Heart left ventricle (tissue), 16 donors: ENCODE data around the gene DCLK1. TPM values are rescaled to one million over a fixed set of nuclear protein-coding genes. Genes with fewer than 3 reads are reported as not detected.
A peak's percentile ranks its signal among the peaks of the same experiment; 100 is the strongest.

Experiments
- ATAC-seq, 4 donors: fragments of 200-7000 bp; cut with Tn5 transposase; one replicate each; pipeline ENCODE4 v1.9.1; 2020 to 2022; ENCODE audit warnings: moderate library complexity in 4 of 4, mild to moderate bottlenecking in 3 of 4, moderate number of reproducible peaks in 1 of 4
- DNase-seq, 5 donors: peaks; one replicate each; pipeline ENCODE4 v3.0.0-alpha.2; 2020
- H3K27ac ChIP-seq, 12 donors: fragments of 200-600 bp; sonication (generic) in 4 of 12; one replicate each; pipeline versions ENCODE4 v1.5.0 to v1.8.0; 2016 to 2022; ENCODE audit warnings: mild to moderate bottlenecking in 2 of 12
- H3K27me3 ChIP-seq, 9 donors: fragments of 200-600 bp; sonication (generic) in 2 of 9; one replicate each; pipeline versions ENCODE4 v1.5.1 to v1.8.0; 2016 to 2022; ENCODE audit warnings: mild to moderate bottlenecking in 3 of 9
- H3K36me3 ChIP-seq, 9 donors: fragments of 200-600 bp; sonication (generic) in 2 of 9; one replicate each; pipeline versions ENCODE4 v1.5.0 to v1.8.0; 2018 to 2022; ENCODE audit warnings: mild to moderate bottlenecking in 2 of 9
- H3K4me1 ChIP-seq, 12 donors: fragments of 200-600 bp; sonication (generic) in 4 of 12; one replicate each; pipeline versions ENCODE4 v1.5.0 to v1.8.0; 2016 to 2022; ENCODE audit warnings: mild to moderate bottlenecking in 3 of 12
- H3K4me3 ChIP-seq, 12 donors: fragments of 200-600 bp; sonication (generic) in 4 of 12; one replicate each; pipeline versions ENCODE4 v1.5.0 to v1.8.0; 2017 to 2022; ENCODE audit warnings: mild to moderate bottlenecking in 9 of 12, moderate library complexity in 4 of 12
- H3K9me3 ChIP-seq, 12 donors: fragments of 200-600 bp; sonication (generic) in 4 of 12; one replicate each; pipeline versions ENCODE4 v1.5.0 to v1.8.0; 2016 to 2022; ENCODE audit warnings: mild to moderate bottlenecking in 1 of 12
- POLR2A ChIP-seq, 2 donors: fragments of 450-650 bp; IDR thresholded peaks; one replicate each; pipeline ENCODE4 v1.6.1; 2017; ENCODE audit warnings: antibody characterized with exemption in 2 of 2, mild to moderate bottlenecking in 2 of 2, moderate library complexity in 2 of 2
- WGBS, 4 donors: extraction: QIAGEN DNeasy Blood & Tissue Kit in 2 of 4; methylation state at CpG; one replicate each; pipeline versions ENCODE4 v1.1.5 to v1.1.7; 2013 to 2018; 5-methylcytosine and 5-hydroxymethylcytosine counted together
- intact Hi-C, 10 donors: fragments of 100-400 bp; cut with DNase I; formaldehyde crosslinking; loops; one replicate each; pipeline versions ENCODE4 v1.11.1 to v1.14.2; 2022
- polyA plus RNA-seq, 2 donors: library from polyadenylated mRNA; stranded (reverse); fragments of 200-250 nt; gene quantifications; one replicate each; pipeline ENCODE4 v1.2.3, GENCODE V29; 2013
- total RNA-seq, 9 donors: library from RNA; depleted of rRNA in 2 of 9; stranded (reverse); fragments of >200 nt in 2 of 9; fragmentation: NEBNext Ultra II Directional in 3 of 9; extraction: Animal tissue kit (Norgen Biotek cat#: 25700) in 3 of 9; gene quantifications; one replicate each; pipeline versions ENCODE4 v1.1.0 to v1.2.4, GENCODE V29; 2016 to 2023
- TF ChIP-seq, protein P1 (sequence below), 12 donors: fragments of 200-600 bp; sonication (generic) in 4 of 12; IDR thresholded peaks; one replicate each; pipeline versions ENCODE4 v1.5.0 to v1.8.0; 2018 to 2022; ENCODE audit warnings: antibody characterized with exemption in 12 of 12, mild to moderate bottlenecking in 5 of 12
- donor health status: ischemic (EF 13 %, LVEDD 7.1; RV severe dilation, severe dysfunction).
- donor health status: healthy with polysubstance abuse.
- donor health status: DM: no; HTN: yes; CAD: no.
- donor health status: DM: no; HTN: no; CAD: no.
- donor health status: ischemic (EF 25% LVEDD 6.9; RV normal size, moderate dysfunction).
- donor health status: ischemic (EF 25% LVEDD 5.7; RV mildly dilated, moderate dysfunction).
- donor health status: healthy.
- donor health status: DM: yes; HTN: yes; CAD: no.
- donor health status: ischemic (EF 35%, LVEDD 5.7; RV mildly dilated, moderate dysfunction).
- donor health status: nonischemic (EF 11% LVEDD 7.7; RV severe dilation, severe dysfunction).
- donor health status: DM: yes; HTN: yes; CAD: no.
- donor health status: PGD.
- donor health status: ischemic (EF 29% LVEDD 5.4; RV normal size, mild dysfunction).
- donor health status: nonischemic (EF 23%, LVEDD 6.1; RV moderate dilation, normal function).

The DCLK1 gene
- total and polyA plus RNA-seq, 11 donors = 3.4 to 15.9 (median 11.2) TPM

DNA sequence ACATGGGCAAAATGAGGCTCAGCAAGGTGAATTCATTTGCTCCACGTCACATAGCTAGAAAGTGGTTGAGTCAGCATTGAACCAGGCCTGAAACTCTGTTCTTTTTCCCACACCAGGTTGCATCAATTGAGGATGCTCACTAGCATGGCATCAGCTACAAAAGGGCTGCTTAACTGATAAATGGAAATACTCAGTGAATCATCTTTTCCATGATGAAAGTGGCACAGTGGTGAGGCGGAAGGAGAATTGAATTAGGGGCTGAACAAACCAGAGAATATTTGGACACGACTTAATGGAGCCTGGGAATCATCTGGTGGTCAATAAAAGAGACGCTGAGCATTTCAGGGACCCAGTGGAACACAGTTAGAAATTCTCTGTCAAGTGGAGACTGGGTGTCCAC lies 334.6 kb downstream of the DCLK1 start:
- 84 to 91% (median 88%) methylated on average over 4 of the region's 4 CpGs for WGBS, 4 donors
- Histone ChIP-seq H3K4me1 (peaks cover 0 to 4% (median 0%) of the 10 kb centered on the region in 12 donors), H3K27ac (peak overlapping the region in 1 of 12 donors; percentile 8), H3K4me3 (no peak overlapping the region), H3K27me3 (no peaks in the 10 kb centered on the region), H3K9me3 (no peaks in the 10 kb centered on the region), H3K36me3 (no peaks in the 10 kb centered on the region)
- TF ChIP-seq POLR2A (IDR thresholded peaks at IDR 0.05) = no peak
- TF ChIP-seq, protein P1, sequence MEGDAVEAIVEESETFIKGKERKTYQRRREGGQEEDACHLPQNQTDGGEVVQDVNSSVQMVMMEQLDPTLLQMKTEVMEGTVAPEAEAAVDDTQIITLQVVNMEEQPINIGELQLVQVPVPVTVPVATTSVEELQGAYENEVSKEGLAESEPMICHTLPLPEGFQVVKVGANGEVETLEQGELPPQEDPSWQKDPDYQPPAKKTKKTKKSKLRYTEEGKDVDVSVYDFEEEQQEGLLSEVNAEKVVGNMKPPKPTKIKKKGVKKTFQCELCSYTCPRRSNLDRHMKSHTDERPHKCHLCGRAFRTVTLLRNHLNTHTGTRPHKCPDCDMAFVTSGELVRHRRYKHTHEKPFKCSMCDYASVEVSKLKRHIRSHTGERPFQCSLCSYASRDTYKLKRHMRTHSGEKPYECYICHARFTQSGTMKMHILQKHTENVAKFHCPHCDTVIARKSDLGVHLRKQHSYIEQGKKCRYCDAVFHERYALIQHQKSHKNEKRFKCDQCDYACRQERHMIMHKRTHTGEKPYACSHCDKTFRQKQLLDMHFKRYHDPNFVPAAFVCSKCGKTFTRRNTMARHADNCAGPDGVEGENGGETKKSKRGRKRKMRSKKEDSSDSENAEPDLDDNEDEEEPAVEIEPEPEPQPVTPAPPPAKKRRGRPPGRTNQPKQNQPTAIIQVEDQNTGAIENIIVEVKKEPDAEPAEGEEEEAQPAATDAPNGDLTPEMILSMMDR (IDR thresholded peaks at IDR 0.05) = no peak
- ATAC-seq (no peak), DNase-seq (no peak)
- intact Hi-C loops = loop anchor here in 1 of 10 donors (10.0 kb wide), 1 partner anchor 158 kb away; no protein-coding TSS in a partner anchor

DNA sequence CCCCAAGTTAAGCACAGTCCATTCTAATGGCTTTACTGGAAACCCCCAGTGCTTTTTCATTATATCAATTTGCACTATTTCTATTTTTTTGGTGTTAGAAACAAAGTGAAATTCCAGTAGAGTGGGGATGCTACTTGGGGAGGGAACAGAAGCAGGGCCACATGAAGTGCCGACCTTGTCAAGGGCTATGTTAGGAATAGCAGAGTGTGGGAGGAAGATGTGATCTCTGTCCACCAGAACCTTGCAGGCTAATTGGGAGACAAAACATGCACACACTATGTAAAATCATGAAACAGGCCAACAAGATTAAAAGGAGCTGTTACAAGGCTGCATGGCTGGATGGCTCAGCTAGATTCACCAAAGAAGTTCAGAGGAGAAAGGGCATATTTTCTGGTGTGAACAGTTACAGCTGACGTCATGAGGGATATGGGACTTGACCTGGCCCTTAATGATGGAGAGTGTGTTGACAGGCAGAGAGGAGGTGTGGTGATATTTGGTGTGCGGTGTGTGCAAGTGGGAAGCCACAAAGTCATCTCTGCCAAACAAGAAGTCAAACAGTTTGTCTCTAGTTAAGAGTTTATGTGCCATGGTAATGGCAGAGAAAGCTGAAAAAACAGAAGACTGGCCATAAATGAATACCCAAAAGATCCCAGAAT lies 336.3 kb downstream of the DCLK1 start:
- Histone ChIP-seq H3K4me3 (no peak overlapping the region), H3K9me3 (no peaks in the 10 kb centered on the region), H3K36me3 (no peaks in the 10 kb centered on the region), H3K27me3 (no peaks in the 10 kb centered on the region), H3K27ac (no peak overlapping the region), H3K4me1 (peaks cover 0 to 4% (median 0%) of the 10 kb centered on the region in 12 donors)
- 41 to 54% (median 48%) methylated on average over 3 of the region's 3 CpGs for WGBS, 4 donors
- intact Hi-C loops = loop anchor here in 4 of 10 donors (5.0 to 10.0 kb wide), 3 partner anchors 73 to 163 kb away; no protein-coding TSS in a partner anchor
- DNase-seq (no peak), ATAC-seq (peak; percentile 17 to 86 (median 65))
- TF ChIP-seq POLR2A (IDR thresholded peaks at IDR 0.05) = no peak
- TF ChIP-seq, protein P1 (IDR thresholded peaks at IDR 0.05) = no peak

DNA sequence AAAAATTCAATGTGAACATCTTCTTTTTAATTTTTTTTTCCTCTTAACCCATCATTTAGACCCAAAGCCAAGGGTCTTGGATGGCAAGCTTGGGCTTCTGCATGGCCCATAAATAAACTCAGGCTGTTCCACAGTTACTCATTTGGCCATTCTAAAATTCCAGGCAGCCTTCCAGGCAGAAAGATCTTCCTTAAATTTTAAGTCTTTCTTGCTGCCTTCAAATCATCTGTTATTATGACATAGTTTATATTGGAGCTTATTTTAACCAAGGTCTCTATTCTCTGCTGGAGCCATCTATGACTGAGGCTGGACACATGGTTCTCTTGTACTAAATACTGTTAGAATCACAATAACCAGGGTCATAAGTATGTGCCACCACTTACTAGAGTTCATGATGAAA lies 337.4 kb downstream of the DCLK1 start:
- ATAC-seq (peak in 1 of 4 donors; percentile 19), DNase-seq (no peak)
- Histone ChIP-seq H3K27me3 (no peaks in the 10 kb centered on the region), H3K27ac (peak overlapping the region in 2 of 12 donors; percentile 13 to 45), H3K36me3 (no peaks in the 10 kb centered on the region), H3K4me1 (peaks cover 0 to 4% (median 0%) of the 10 kb centered on the region in 12 donors), H3K9me3 (no peaks in the 10 kb centered on the region), H3K4me3 (no peak overlapping the region)
- TF ChIP-seq, protein P1 (IDR thresholded peaks at IDR 0.05) = no peak
- TF ChIP-seq POLR2A (IDR thresholded peaks at IDR 0.05) = no peak
- intact Hi-C loops = loop anchor here in 4 of 10 donors (5.0 to 10.0 kb wide), 3 partner anchors 72 to 162 kb away; no protein-coding TSS in a partner anchor

DNA sequence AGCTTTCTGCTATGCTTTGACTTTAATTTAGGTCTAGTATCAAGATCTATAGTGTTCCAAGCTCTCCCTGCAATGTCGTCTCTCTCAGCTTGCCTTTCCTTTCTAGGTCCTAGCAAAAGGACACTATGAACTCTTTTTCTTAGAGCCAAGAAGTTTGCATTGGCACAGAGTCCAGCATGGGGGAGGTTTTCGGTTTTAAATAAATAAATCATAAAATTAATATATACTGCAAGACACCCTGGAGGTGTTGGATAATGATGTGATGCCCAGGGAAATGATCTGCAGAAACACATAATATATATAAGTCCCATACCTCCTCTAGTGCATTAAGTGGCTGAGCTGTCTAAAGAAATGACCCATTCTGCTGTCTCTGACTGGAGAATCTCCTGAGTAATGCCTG lies 338.3 kb downstream of the DCLK1 start:
- no peaks in the 10 kb centered on the region for H3K9me3 ChIP-seq
- DNase-seq (no peak), ATAC-seq (no peak)
- intact Hi-C loops = loop anchor here in 4 of 10 donors (5.0 to 10.0 kb wide), 3 partner anchors 71 to 162 kb away; no protein-coding TSS in a partner anchor
- H3K27ac ChIP-seq = peak overlapping the region in 2 of 12 donors; percentile 11 to 45
- WGBS, 4 donors = 61 to 83% (median 65%) methylated on average over 2 of the region's 2 CpGs
- no peaks in the 10 kb centered on the region for H3K36me3 ChIP-seq
- H3K27me3 ChIP-seq = no peaks in the 10 kb centered on the region
- H3K4me1 ChIP-seq = peaks cover 0 to 4% (median 0%) of the 10 kb centered on the region in 12 donors
- TF ChIP-seq, protein P1 (IDR thresholded peaks at IDR 0.05) = no peak
- no peak for TF ChIP-seq POLR2A (IDR thresholded peaks at IDR 0.05)
- no peak overlapping the region for H3K4me3 ChIP-seq
